DOHH2 (cell line): ENCODE measurements around the gene NLRC3.

Experiments
- CTCF ChIP-seq: fragments of 200-600 bp; sonication (generic); IDR thresholded peaks from one replicate; pipeline ENCODE4 v1.5.1; 2014; ENCODE audit warnings: antibody characterized with exemption, mild to moderate bottlenecking, low read depth, low read length; ENCODE audit not compliant: poor library complexity, severe bottlenecking
- EZH2phosphoT487 ChIP-seq: fragments of 200-600 bp; sonication (generic); IDR thresholded peaks from 2 replicates; pipeline ENCODE4 v1.6.1; 2017; ENCODE audit warnings: borderline replicate concordance, mild to moderate bottlenecking, antibody characterized with exemption, low read length, moderate library complexity, mixed read lengths

- TF ChIP-seq CTCF (no peak), EZH2phosphoT487 (no peak)
Observed at GRCh38 chr16:3548859-3549258, 28.3 kb downstream of the NLRC3 start.
